Measurements from ENCODE around the gene ALDH16A1. TPM values are rescaled to one million over a fixed set of nuclear protein-coding genes. Genes with fewer than 3 reads are reported as not detected.

Gene ALDH16A1
- total and polyA plus RNA-seq, 2 donors (not counting 1 experiment from before 2014, with no cell fraction given) = 2.4 to 24.9 TPM

DNA sequence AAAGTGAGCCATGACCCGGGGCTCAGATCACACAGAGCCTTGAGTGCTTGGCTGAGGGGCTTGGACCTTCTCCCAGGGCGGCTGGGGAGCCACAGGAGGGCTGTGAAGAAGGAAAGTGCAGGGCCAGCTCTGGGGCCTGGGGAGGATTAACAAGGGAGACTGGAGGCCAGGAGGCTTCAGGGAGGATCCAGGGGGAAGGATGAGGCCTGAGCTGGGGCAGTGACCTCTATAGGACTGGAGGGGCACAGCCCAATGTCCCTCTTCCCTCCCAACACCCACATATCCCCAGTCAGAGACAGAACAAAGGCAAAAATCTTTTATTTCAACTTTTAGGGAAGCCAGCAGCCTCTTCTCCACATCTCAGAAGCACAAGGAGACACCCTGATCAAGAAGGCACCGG lies 7.0 kb upstream of the ALDH16A1 start:
- TF ChIP-seq, protein P1, sequence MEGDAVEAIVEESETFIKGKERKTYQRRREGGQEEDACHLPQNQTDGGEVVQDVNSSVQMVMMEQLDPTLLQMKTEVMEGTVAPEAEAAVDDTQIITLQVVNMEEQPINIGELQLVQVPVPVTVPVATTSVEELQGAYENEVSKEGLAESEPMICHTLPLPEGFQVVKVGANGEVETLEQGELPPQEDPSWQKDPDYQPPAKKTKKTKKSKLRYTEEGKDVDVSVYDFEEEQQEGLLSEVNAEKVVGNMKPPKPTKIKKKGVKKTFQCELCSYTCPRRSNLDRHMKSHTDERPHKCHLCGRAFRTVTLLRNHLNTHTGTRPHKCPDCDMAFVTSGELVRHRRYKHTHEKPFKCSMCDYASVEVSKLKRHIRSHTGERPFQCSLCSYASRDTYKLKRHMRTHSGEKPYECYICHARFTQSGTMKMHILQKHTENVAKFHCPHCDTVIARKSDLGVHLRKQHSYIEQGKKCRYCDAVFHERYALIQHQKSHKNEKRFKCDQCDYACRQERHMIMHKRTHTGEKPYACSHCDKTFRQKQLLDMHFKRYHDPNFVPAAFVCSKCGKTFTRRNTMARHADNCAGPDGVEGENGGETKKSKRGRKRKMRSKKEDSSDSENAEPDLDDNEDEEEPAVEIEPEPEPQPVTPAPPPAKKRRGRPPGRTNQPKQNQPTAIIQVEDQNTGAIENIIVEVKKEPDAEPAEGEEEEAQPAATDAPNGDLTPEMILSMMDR (conservative IDR thresholded peaks at IDR 0.05 in 1 of 2, IDR thresholded peaks at IDR 0.05 in 1 of 2; ENCODE audit: low read depth in 1 of 2, low read length in 2 of 2) = no peak
- TF ChIP-seq EZH2 (IDR thresholded peaks at IDR 0.05; ENCODE audit: low read length, missing control alignments) = no peak
- H3K79me2 ChIP-seq (ENCODE audit: control insufficient read depth, insufficient read depth, low read length) = peaks cover 6% of the 10 kb centered on the region
- H3K9ac ChIP-seq (ENCODE audit: insufficient read depth, low read length) = no peak overlapping the region
- DNase-seq (ENCODE audit: low read depth in 2 of 2) = no peak
- H3K36me3 ChIP-seq (ENCODE audit: control insufficient read depth, insufficient read depth, low read length) = peaks cover 6% of the 10 kb centered on the region
- H3K9me3 ChIP-seq (ENCODE audit: control insufficient read depth, insufficient read depth, low read depth, low read length) = no peaks in the 10 kb centered on the region
- no peaks in the 10 kb centered on the region for H4K20me1 ChIP-seq (ENCODE audit: control insufficient read depth, extremely low read depth, insufficient read depth, low read length)
- H3K4me3 ChIP-seq (replicated peaks in 1 of 4; ENCODE audit: control extremely low read depth in 1 of 4, insufficient read depth in 1 of 4, low read depth in 3 of 4, low read length in 4 of 4) = no peak overlapping the region
- H3K4me2 ChIP-seq (ENCODE audit: extremely low read depth, insufficient read depth, low read length) = no peak overlapping the region
- no peak overlapping the region for H2AFZ ChIP-seq (ENCODE audit: low read length)
- H3K27ac ChIP-seq (ENCODE audit: insufficient read depth, low read length) = no peak overlapping the region
- peaks cover 3% of the 10 kb centered on the region for H3K4me1 ChIP-seq (ENCODE audit: control insufficient read depth, extremely low read depth, insufficient read depth, low read length)
- peaks cover 10% of the 10 kb centered on the region for H3K27me3 ChIP-seq (ENCODE audit: control insufficient read depth, insufficient read depth, low read length)

DNA sequence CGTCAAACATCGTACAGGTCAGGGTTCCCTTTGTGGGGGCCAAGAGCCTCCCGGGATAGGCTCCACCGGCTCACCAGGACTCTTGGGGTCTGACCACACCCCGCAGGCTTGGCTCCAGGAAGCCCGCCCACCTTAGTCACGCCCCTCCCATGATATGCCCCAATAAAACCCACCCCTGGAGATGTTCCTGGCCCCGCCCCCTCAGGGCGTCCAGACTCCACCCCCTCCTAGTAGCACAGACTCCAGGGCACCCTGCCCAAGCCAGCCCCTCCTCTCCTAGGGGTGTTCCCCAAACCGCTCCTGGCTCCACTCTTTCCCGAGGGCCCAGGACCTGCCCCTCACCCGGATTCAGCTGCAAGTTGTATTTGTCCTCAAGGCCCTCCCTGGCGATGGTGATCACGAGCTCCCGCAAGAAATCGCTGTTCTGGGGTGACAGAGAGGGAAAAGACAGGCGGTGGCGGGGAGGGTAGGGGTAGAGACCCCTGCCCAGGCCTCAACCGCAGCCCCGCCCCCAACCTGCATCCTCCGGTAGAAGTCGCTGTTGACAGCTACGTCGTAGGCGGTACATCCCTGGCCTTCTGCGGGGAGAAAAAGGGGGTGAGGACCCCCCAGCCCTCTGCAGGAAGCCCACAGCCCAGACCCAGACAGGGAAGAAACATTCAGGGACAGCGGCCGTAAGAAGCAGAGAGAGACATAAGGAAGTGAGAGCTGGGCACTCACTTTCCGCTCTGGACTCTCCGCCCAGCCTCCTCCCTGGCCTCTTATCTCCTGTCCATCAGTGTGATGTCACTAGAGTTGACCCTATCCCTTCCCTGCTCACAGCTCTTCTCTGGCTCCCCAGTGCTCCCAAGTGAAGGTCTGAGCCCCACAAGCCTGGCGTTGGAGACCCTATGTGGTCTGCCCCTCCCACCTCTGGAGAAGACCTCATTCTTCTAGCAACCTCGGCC lies 5.3 kb upstream of the ALDH16A1 start:
- DNase-seq (ENCODE audit: low read depth in 2 of 2) = peak in 1 of 2 donors; percentile 15
- TF ChIP-seq, protein P1 (conservative IDR thresholded peaks at IDR 0.05 in 1 of 2, IDR thresholded peaks at IDR 0.05 in 1 of 2; ENCODE audit: low read depth in 1 of 2, low read length in 2 of 2) = no peak
- H3K9ac ChIP-seq (ENCODE audit: insufficient read depth, low read length) = no peak overlapping the region

DNA sequence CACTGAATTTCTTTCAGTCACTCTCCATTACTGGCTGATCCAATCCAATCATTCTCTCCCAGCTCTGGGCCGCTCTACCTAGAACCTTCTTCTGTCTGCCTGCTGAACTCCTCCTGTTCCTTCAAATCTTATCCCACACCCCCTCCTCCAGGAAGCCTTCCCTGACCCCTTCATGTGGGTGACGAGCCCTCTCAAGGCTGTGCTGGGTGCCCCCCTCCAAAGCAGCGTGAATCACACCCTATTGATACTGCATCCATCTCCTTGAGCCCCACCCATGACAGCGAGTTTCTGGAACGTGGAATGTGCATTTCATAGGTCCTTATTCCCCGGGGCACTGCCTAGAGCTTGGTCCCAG lies 4.6 kb upstream of the ALDH16A1 start:
- Histone ChIP-seq H4K20me1 (ENCODE audit: control insufficient read depth, extremely low read depth, insufficient read depth, low read length) (no peaks in the 10 kb centered on the region), H3K79me2 (ENCODE audit: control insufficient read depth, insufficient read depth, low read length) (peaks cover 11% of the 10 kb centered on the region), H3K4me1 (ENCODE audit: control insufficient read depth, extremely low read depth, insufficient read depth, low read length) (peaks cover 3% of the 10 kb centered on the region), H3K27ac (ENCODE audit: insufficient read depth, low read length) (no peak overlapping the region), H3K4me3 (replicated peaks in 1 of 4; ENCODE audit: control extremely low read depth in 1 of 4, insufficient read depth in 1 of 4, low read depth in 3 of 4, low read length in 4 of 4) (no peak overlapping the region), H3K4me2 (ENCODE audit: extremely low read depth, insufficient read depth, low read length) (no peak overlapping the region), H3K27me3 (ENCODE audit: control insufficient read depth, insufficient read depth, low read length) (no peaks in the 10 kb centered on the region), H2AFZ (ENCODE audit: low read length) (no peak overlapping the region), H3K9ac (ENCODE audit: insufficient read depth, low read length) (no peak overlapping the region), H3K9me3 (ENCODE audit: control insufficient read depth, insufficient read depth, low read depth, low read length) (no peaks in the 10 kb centered on the region), H3K36me3 (ENCODE audit: control insufficient read depth, insufficient read depth, low read length) (peaks cover 6% of the 10 kb centered on the region)
- no peak for DNase-seq (ENCODE audit: low read depth in 2 of 2)
- no peak for TF ChIP-seq EZH2 (IDR thresholded peaks at IDR 0.05; ENCODE audit: low read length, missing control alignments)

More for the DNA sequence above, 5.3 kb upstream of the ALDH16A1 start:
- Histone ChIP-seq H3K27ac (ENCODE audit: insufficient read depth, low read length) (no peak overlapping the region), H3K4me3 (replicated peaks in 1 of 4; ENCODE audit: control extremely low read depth in 1 of 4, insufficient read depth in 1 of 4, low read depth in 3 of 4, low read length in 4 of 4) (no peak overlapping the region), H3K4me2 (ENCODE audit: extremely low read depth, insufficient read depth, low read length) (no peak overlapping the region), H3K36me3 (ENCODE audit: control insufficient read depth, insufficient read depth, low read length) (peaks cover 6% of the 10 kb centered on the region), H3K9me3 (ENCODE audit: control insufficient read depth, insufficient read depth, low read depth, low read length) (no peaks in the 10 kb centered on the region), H3K27me3 (ENCODE audit: control insufficient read depth, insufficient read depth, low read length) (no peaks in the 10 kb centered on the region), H2AFZ (ENCODE audit: low read length) (no peak overlapping the region), H3K79me2 (ENCODE audit: control insufficient read depth, insufficient read depth, low read length) (peaks cover 11% of the 10 kb centered on the region), H4K20me1 (ENCODE audit: control insufficient read depth, extremely low read depth, insufficient read depth, low read length) (no peaks in the 10 kb centered on the region), H3K4me1 (ENCODE audit: control insufficient read depth, extremely low read depth, insufficient read depth, low read length) (peaks cover 3% of the 10 kb centered on the region)
